Ureter (tissue), 1 donor: ENCODE results near the gene ZNF622. TPM values are rescaled to one million over a fixed set of nuclear protein-coding genes. Genes with fewer than 3 reads are reported as not detected.

ENCODE experiments used
- DNase-seq: peaks from one replicate; pipeline ENCODE4 v3.0.0-alpha.2; 2020; ENCODE audit warnings: low spot score
- total RNA-seq: library from RNA; stranded (reverse); gene quantifications from one replicate; pipeline ENCODE4 v1.2.4, GENCODE V29; 2023
- donor health status: DM: yes; HTN: yes; CAD: no.

ZNF622 gene
- total RNA-seq, 1 donor from 2014 or later: 20.8 TPM

DNA sequence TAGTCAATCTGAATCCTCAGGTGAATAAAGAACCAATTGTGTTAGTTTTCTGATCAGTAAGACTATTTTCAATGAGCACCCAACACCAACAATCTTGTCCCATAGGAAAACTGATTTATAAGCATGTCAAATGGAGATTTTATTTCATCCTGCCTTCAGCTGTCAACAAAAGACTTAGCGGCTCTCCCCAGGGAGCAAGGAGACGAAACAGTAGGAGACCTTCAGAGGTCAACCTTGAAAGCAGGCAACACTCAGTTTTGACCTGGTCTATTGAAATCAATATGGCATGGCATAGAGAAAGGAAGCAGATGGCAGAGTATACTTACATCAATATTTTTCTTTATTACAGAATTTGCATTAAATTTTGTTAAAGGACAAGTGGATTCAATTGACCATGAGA lies 34.1 kb downstream of the ZNF622 start:
- DNase-seq: no peak

DNA sequence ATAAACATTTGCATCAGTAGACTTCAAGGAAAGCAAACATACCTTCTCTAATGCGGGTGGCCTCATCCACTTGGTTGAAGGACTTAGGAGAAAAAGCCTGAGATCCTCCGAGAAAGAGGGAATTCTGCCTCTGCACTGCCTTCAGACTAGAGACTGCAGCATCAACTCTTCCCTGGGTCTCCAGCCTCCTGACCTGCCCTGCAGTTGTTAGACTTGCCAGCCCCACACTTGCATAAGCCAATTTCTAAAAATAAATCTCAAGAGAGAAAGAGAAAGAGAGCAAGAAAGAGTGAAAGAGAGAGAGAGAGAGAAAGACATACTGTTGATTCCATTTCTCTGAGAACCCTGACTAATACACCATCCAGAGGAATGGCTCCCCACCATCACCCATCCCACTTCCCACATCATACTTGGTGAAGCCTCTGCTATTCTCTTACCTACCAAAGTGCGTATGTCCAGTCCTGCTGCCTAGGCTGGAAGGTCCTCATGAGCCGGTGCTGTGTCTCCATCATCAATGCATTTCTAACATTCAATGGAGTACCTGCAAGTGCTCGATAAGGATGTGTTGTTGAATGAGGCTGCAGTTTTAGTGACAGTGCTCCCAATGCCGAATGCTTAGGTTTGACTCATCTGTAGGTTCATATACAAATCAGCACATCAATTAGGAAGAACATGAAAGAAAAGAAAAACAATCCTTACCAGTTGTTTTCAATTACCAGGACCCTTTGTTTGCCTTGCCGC lies 35.1 kb downstream of the ZNF622 start:
- no peak for DNase-seq

DNA sequence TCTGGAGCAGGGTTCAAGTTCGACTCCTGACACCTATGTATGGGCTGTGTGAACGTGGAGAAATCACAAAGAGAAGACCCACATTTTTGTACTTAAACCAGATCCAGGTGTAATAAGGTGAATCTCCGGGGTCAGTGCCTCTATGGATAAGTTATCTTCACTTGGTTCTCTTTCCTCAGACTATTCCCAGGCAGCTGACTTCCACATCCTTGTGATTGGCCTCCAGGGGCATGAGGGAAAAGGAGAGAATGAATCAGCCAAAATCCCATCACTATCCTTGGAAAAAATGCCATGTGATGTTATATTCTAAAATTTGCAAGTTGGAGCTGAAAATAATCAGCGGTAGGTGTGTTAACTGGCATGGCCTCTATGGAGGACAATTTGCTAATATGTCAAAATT lies 37.2 kb downstream of the ZNF622 start:
- no peak for DNase-seq

DNA sequence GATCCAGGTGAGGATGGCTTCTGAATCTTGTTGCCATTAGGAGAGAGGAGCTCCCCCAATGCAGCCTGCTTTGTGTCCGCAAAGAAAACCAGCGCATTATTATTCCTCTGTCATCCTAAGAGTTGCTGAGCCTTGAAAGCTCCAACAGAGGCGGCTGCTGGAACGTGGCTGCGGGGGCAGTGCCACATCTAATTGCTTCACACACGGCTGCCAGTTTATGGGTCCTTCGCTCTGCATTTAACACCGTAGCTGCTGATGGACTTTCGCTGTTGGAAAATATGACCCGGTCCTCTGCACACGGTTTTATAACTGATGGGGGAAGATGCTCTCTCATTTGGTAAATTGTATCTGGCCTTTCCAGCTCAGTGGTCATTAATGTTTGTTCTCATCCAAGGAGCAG lies 38.0 kb downstream of the ZNF622 start:
- no peak for DNase-seq

DNA sequence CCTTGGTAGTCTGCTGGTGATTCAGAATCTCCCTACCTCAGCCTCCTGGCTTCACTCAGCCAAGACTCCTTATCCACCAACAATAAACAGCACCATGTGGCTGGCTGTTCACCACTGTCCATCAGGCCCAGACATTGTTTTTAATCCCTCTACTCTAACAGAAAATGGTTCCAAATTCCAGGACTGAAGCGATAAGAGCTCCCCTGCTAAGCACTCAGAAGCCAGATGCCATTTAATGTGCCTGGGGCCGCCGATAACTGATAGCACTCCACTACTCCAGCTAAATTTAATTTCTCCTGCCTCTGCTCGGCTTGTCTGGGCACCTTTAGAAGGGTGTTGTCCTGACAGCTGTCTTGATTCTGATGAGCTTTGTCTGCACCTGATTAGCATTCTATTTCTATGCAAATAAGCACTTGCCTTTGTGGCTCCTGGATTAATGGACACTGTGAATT lies 47.1 kb downstream of the ZNF622 start:
- DNase-seq: no peak

DNA sequence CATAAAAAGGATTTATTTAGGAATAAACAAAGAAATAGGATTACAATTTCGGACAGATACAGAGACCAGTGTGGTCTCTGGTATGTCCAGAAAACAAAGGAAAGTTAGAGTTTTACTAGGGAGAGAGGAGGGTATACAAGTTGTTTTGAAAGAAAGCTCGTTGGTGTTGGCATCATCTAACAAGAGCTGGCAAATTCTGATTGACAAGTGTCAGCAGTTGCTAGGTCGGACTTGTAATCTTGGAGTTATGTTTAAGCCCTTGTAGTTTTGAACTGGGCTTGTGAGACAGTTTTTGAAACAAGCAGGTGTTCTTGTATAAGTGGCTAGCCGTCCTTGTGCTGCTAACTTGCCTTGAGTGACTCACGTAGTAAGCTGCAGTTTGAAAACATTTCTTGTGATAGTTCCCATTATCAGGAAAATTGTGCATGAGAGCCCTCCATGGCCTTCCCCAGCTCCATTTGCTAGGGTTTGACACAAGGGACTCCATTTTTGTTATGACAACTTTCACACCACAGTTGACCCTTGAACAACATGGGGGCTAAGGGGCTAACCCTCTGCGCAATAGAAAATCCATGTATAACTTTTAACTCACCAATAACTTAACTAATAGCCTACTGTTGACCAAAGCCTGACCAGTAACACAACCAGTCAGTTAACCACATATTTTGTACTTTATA lies 48.1 kb downstream of the ZNF622 start:
- DNase-seq: no peak

DNA sequence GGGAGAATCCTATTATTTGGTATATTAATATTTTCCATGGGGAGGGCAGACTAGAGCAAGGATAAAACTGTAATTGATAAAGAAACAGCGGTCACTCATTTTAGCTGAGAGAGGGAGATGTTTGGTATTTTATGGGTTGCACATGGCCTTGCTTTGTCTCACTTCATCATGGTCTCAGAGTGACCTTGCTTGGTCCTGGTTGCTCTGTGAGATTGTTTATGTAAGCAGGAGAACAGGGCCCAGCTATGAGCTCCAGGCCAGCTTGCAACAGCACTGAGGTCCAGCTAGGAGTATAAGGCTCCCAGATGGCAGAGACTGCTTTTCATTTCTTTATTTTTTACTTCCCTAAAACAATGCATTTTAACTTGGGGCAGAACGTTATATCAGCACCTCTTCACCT lies 50.7 kb downstream of the ZNF622 start:
- DNase-seq: no peak

DNA sequence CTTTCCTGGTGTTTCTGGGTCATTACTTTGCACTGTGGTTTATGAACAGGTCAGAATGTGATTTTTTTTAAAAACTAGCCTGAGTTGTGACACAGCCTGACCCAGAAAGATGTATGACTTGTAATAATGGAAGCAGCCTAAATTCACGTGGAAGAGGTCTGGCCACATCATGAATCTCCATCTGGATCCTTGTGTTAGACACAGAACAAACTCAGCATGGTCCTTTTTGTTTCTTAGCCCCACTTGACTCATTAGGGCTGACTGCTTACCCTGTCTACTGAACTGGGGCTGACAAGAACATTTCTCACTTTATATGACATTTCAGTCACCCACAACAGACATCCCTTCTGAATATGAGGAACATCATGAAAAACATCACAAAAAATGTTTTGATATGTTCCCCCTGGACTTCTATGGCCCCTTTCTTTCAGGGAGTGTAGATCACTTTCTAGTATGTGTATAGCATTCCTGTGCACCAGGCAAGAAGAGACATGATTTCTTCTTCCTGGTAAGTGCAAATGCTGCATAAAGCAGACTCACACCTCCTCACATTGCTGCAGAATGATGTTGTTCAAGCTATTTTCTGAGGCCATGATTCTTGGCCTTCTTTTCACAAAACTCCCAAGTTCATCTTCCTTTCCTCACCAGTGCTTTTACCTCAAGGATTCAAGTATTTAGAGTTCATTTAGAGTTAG lies 52.3 kb downstream of the ZNF622 start:
- no peak for DNase-seq

DNA sequence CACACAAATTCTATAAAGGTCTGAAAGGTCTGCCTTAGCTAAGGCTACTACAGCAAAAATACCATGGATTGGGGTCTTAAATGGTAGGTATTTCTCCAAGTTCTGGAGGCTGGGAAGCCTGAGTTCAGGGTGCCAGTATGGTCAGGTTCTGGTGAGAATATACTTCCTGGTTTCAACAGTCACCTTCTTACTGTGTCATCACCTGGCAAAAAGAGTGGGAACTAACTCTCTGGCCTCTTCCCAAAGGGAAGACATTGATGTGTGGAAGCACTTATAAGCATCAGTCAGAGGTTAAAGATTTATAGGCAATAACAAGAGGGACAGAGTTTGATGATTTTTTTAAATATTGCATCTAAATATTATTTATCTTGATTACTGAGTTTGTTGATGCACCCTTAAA lies 53.0 kb downstream of the ZNF622 start:
- DNase-seq: no peak

DNA sequence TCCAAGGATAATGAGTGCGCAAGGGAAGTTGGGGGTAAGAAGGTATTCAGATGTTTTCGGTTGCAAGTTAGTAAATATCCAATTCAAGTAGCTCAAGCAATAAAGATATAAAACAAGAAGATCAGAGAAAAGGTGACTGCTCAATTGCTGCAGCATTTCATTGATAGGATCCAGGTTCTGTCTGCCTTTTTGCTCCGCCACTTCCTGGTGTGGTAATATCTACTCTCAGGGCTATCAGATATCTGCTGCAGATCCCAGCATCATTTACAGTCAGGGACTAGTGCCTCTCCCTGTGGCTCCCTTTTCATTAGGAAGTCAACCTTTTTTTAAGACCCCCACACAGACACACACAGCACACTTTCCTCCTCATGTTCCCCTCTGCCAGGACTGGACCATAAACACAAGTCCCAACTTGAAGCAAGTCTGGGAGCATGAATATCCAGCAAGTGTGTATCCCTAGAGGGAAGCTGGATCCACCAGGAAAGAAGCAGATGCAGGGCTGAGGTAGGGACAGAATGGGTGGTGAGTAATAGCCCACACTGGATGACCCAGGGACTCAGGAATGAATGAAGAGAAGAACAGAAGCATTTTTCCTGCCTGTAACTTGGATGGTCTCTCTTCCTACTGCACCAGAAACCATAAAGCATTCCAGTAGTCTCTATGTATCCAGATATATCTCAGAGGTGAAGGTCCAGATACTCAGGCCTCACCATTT lies 53.7 kb downstream of the ZNF622 start:
- no peak for DNase-seq

DNA sequence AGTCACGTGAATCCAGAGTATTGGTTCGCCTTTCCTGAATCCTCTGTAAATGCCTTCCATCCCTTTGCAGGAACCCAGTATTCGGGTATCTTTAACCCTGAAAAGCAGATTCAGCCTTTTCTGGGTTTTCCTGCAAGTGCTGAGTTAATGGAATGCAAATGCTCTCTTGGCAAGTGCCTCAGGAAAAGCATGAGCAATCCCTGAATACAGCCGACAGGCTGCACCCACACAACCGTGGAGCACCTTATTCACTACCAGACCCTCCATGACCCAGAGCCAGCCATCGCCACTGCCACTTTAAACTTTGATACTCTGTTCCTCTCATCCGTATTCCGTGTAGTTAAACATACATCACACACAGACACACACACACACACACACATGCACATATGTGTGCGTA lies 54.4 kb downstream of the ZNF622 start:
- no peak for DNase-seq

DNA sequence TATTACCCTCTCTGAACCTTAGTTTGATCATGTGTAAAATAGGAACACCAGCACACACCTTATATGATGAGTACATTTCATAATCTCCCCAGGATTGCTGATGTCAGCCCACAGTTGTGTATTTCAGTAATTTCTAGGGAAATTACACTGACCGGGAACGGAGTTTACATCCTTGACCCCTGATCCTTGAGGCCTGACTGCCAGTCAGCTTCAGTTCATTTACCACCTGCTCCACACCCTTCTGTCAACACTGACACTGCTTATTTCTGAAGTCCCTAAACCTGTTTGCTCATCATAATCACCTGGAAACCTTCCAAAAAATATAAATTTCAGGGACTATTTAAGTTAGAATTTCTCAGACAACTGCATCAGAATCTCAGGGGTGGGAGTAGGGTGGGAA lies 55.3 kb downstream of the ZNF622 start:
- DNase-seq: no peak

DNA sequence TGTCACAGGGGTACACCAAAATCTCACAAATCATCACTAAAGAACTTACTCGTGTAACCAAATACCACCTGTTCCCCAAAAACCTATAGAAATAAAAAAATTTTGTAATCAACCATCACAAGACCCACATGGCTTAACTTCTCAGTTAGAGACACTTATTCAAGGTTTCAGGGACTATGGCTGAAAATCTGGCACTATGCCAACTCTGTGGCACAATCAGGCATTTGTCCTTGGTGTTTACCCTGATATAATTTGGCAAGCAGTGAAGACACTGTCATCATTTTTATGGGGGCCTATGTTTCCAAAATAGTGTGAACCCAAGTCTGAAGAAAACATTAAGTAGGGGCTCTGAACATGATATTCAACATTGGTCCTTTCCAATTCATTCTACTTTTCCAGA lies 59.0 kb downstream of the ZNF622 start:
- DNase-seq: no peak

DNA sequence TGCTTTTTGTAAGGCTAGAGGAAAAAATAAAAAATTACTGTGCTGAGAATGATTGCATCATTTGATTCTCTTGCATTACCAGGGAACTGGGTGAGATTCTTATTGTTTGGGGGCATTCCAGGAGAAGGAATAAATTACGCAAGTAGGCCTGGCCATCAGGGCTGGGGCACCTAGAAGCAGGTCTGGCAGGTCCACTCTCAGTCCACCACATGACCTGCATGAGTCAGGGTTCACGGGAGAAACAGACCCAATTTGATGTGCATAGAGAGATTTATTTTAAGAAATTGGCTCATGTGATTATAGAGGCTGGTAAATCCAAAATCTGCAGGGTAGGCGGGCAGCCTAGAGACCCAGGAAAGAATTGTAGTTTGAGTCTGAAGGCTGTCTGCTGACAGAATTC lies 59.6 kb downstream of the ZNF622 start:
- no peak for DNase-seq

Other genes with a start within 250 kb of the ZNF622 start
- 5.9 TPM for gene RETREG1, start 151.2 kb upstream of the ZNF622 start, total RNA-seq